Right renal cortex interstitium (tissue), 3 donors: ENCODE results near the gene MOGAT3. TPM values are rescaled to one million over a fixed set of nuclear protein-coding genes. Genes with fewer than 3 reads are reported as not detected.

Experiments used
- DNase-seq, 3 donors: peaks; one replicate each; pipeline ENCODE4 v3.0.0-alpha.2; 2013; ENCODE audit warnings: low read depth in 3 of 3, low spot score in 2 of 3
- polyA plus RNA-seq, 3 donors: library from polyadenylated mRNA; unstranded; fragments of 120-200 nt; gene quantifications; one replicate each; pipeline ENCODE4 v1.2.1, GENCODE V29; 2013; ENCODE audit not compliant: insufficient read length in 3 of 3

Gene MOGAT3
- polyA plus RNA-seq, 3 donors, result 0.12 to 0.96 (median 0.60) TPM

- no peak for DNase-seq
These were observed 27.0 kb downstream of the MOGAT3 start for GRCh38 chr7:101173752-101174244.

GRCh38 chr7:101172854-101173751 lies 27.7 kb downstream of the MOGAT3 start:
- no peak for DNase-seq

GRCh38 chr7:101172005-101172853 lies 28.6 kb downstream of the MOGAT3 start:
- DNase-seq, result no peak

- no peak for DNase-seq
These were observed 29.4 kb downstream of the MOGAT3 start for GRCh38 chr7:101171442-101171837.

GRCh38 chr7:101170617-101171441 lies 30.0 kb downstream of the MOGAT3 start:
- DNase-seq, result no peak

GRCh38 chr7:101169838-101170551 lies 30.8 kb downstream of the MOGAT3 start:
- no peak for DNase-seq

- DNase-seq, result no peak
These were observed 31.6 kb downstream of the MOGAT3 start for GRCh38 chr7:101169110-101169837.

- DNase-seq, result no peak
These were observed 32.3 kb downstream of the MOGAT3 start for GRCh38 chr7:101168412-101169049.

GRCh38 chr7:101167645-101168411 lies 33.0 kb downstream of the MOGAT3 start:
- DNase-seq, result no peak

- DNase-seq, result no peak
These were observed 33.8 kb downstream of the MOGAT3 start for GRCh38 chr7:101166909-101167644.

- DNase-seq, result no peak
These were observed 34.3 kb downstream of the MOGAT3 start for GRCh38 chr7:101166648-101166908.

- no peak for DNase-seq
These were observed 34.7 kb downstream of the MOGAT3 start for GRCh38 chr7:101165958-101166647.

GRCh38 chr7:101165075-101165957 lies 35.5 kb downstream of the MOGAT3 start, which contains the start of gene VGF:
Gene VGF, minus strand, starts transcription at chr7:101165569. Its CDS starts 726 bp downstream, at chr7:101164843.
- DNase-seq, result peak in 2 of 3 donors; percentile 70 to 85

GRCh38 chr7:101164071-101164840 lies 36.6 kb downstream of the MOGAT3 start:
- DNase-seq, result no peak
